ENCODE results near the gene PAK5.

- TF ChIP-seq CTCF (IDR thresholded peaks at IDR 0.05): no peak
- no peak for TF ChIP-seq SMC3 (IDR thresholded peaks at IDR 0.05)
- no peak for TF ChIP-seq USF2 (IDR thresholded peaks at IDR 0.05)
- TF ChIP-seq EP300 (IDR thresholded peaks at IDR 0.05): no peak
- TF ChIP-seq ZNF302 (CRISPR knock-in tag; IDR thresholded peaks at IDR 0.05): no peak
- no peak for TF ChIP-seq POLR2A (IDR thresholded peaks at IDR 0.05; ENCODE audit: low read length)
- no peak for TF ChIP-seq CBX8 (IDR thresholded peaks at IDR 0.05)
Measured at GRCh38 chr20:9809271-9809670, 29.6 kb downstream of the PAK5 start.
